ENCODE measurements around the gene TSSK6. TPM values are rescaled to one million over a fixed set of nuclear protein-coding genes. Genes with fewer than 3 reads are reported as not detected.

TSSK6 gene
- polyA plus RNA-seq, 1 experiment, result 1.7 TPM

GRCh38 chr19:19529783-19530422 lies 14.6 kb upstream of the TSSK6 start:
- TF ChIP-seq, protein P1, sequence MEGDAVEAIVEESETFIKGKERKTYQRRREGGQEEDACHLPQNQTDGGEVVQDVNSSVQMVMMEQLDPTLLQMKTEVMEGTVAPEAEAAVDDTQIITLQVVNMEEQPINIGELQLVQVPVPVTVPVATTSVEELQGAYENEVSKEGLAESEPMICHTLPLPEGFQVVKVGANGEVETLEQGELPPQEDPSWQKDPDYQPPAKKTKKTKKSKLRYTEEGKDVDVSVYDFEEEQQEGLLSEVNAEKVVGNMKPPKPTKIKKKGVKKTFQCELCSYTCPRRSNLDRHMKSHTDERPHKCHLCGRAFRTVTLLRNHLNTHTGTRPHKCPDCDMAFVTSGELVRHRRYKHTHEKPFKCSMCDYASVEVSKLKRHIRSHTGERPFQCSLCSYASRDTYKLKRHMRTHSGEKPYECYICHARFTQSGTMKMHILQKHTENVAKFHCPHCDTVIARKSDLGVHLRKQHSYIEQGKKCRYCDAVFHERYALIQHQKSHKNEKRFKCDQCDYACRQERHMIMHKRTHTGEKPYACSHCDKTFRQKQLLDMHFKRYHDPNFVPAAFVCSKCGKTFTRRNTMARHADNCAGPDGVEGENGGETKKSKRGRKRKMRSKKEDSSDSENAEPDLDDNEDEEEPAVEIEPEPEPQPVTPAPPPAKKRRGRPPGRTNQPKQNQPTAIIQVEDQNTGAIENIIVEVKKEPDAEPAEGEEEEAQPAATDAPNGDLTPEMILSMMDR (IDR thresholded peaks at IDR 0.05; ENCODE audit: insufficient read depth, low read depth, low read length), result no peak
- H3K27me3 ChIP-seq (ENCODE audit: control insufficient read depth, insufficient read depth, low read length), result no peaks in the 10 kb centered on the region
- H3K4me3 ChIP-seq (ENCODE audit: low read depth, low read length), result no peak overlapping the region
- CTCF ChIA-PET, result interaction anchor here (0.8 to 7.4 kb wide), 4 partner anchors 23 to 132 kb away, joined by 3 to 103 read pairs (median 43); partner anchors contain the start of gene GMIP
- peaks cover 14% of the 10 kb centered on the region for H3K36me3 ChIP-seq (ENCODE audit: control insufficient read depth, insufficient read depth, low read length)
- POLR2A ChIA-PET, result no interaction called here
- DNase-seq (ENCODE audit: low read depth), result no peak

DNA sequence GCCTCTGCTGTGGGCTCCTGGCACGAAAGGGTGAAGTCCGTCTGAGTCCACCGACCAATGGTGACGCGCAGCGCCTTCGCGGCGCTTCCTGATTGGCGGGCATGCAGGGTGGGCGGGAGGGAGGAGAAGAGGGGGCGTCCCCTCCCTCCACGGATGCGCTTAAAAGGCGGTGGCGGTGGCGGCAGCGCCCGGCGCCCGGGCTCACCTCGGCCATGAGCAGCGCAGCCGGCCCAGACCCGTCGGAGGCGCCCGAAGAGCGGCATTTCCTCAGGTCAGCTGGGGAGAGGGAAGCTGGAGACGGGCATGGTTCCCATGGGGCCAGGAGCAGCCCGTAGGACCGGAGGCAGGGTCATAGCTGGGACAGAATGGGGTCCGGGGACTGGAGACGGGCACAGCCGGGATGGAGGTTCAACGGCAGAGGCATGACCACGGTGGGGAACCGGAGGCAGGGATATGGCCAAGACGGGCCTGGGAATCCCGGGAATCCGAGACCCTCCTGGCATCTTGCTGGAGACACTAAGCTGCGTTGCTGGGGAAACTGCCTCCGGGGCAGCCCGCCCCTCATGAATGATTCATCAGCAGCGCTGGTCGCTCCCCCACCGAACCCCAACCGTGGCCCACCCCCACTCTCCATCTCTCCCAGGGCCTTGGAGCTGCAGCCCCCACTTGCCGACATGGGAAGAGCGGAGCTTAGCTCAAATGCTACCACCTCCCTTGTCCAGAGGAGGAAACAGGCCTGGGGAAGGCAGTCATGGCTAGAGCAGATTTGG lies 13.6 kb upstream of the TSSK6 start, which contains the start of gene YJEFN3:
YJEFN3 (plus strand) TSS at position 191 of the 770 bp plus-strand sequence; CDS start at position 213, 22 bp downstream.
- TF ChIP-seq, protein P1 (IDR thresholded peaks at IDR 0.05; ENCODE audit: insufficient read depth, low read depth, low read length), result no peak
- peak within 1 kb of the TSS; percentile 14; the same call in 1 of the 2 replicates for H3K4me3 ChIP-seq (ENCODE audit: low read depth, low read length)
- POLR2A ChIA-PET, result no interaction called here
- H3K36me3 ChIP-seq (ENCODE audit: control insufficient read depth, insufficient read depth, low read length), result peaks cover 16% of the 10 kb centered on the region
- H3K27me3 ChIP-seq (ENCODE audit: control insufficient read depth, insufficient read depth, low read length), result no peaks in the 10 kb centered on the region
- no peak for DNase-seq (ENCODE audit: low read depth)
- CTCF ChIA-PET, result interaction anchor here (0.5 to 7.4 kb wide), 4 partner anchors 24 to 426 kb away, joined by 3 to 103 read pairs (median 43); partner anchors contain the start of gene GMIP

- H3K27me3 ChIP-seq (ENCODE audit: control insufficient read depth, insufficient read depth, low read length), result no peaks in the 10 kb centered on the region
- no peak overlapping the region for H3K4me3 ChIP-seq (ENCODE audit: low read depth, low read length)
- ChIA-PET CTCF (interaction anchor here (1.1 to 7.4 kb wide), 3 partner anchors 25 to 117 kb away, joined by 3 to 103 read pairs (median 83); partner anchors contain the start of gene GMIP), POLR2A (no interaction called here)
- TF ChIP-seq, protein P1 (IDR thresholded peaks at IDR 0.05; ENCODE audit: insufficient read depth, low read depth, low read length), result no peak
- no peak for DNase-seq (ENCODE audit: low read depth)
- H3K36me3 ChIP-seq (ENCODE audit: control insufficient read depth, insufficient read depth, low read length), result peaks cover 17% of the 10 kb centered on the region
Measured at GRCh38 chr19:19527674-19528625, 12.6 kb upstream of the TSSK6 start.

DNA sequence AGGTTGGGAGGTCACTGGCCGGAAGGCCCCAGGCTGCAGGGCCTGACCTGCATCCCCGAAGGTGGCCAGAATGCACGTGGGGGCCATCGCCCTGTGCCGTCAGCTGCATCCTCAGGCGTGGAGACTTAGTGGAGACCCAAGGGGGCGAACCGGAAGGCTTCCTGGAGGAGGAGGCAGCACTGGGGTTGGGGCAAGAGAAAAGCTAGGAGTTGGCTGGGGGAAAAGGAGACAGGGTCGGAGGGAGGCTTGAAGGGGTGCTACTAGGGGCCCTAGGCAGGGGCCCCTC lies 12.0 kb upstream of the TSSK6 start:
- CTCF ChIA-PET, result interaction anchor here (1.1 to 7.4 kb wide), 2 partner anchors 25 to 117 kb away, joined by 3 to 103 read pairs; no protein-coding TSS in a partner anchor
- Histone ChIP-seq H3K36me3 (ENCODE audit: control insufficient read depth, insufficient read depth, low read length) (peaks cover 17% of the 10 kb centered on the region), H3K4me3 (ENCODE audit: low read depth, low read length) (no peak overlapping the region), H3K27me3 (ENCODE audit: control insufficient read depth, insufficient read depth, low read length) (no peaks in the 10 kb centered on the region)
- POLR2A ChIA-PET, result no interaction called here
- no peak for DNase-seq (ENCODE audit: low read depth)
- TF ChIP-seq, protein P1 (IDR thresholded peaks at IDR 0.05; ENCODE audit: insufficient read depth, low read depth, low read length), result no peak
